Daoy (cell line): Measurements from ENCODE around the gene UQCC5. TPM values are rescaled to one million over a fixed set of nuclear protein-coding genes. Genes with fewer than 3 reads are reported as not detected.

ENCODE experiments used
- DNase-seq: peaks from one replicate; pipeline ENCODE4 v3.0.0-alpha.2; 2015; ENCODE audit warnings: low read depth
- total RNA-seq: library from RNA; depleted of rRNA; stranded (reverse); fragments of >200 nt; shearing (Covaris generic); gene quantifications from 2 replicates; pipeline ENCODE4 v1.2.3, GENCODE V29; 2014; rRNA removed

UQCC5 gene
- 3.8 and 13.9 TPM in 2 replicates for total RNA-seq

GRCh38 chr3:52536369-52537164 is at the start of gene UQCC5:
Gene UQCC5 (plus strand): TSS chr3:52536605. CDS start chr3:52536756, 151 bp downstream.
- peak; percentile 99 for DNase-seq

- DNase-seq, result no peak
Measured at GRCh38 chr3:52487050-52487787, 49.2 kb upstream of the UQCC5 start.

- DNase-seq, result no peak
Measured at GRCh38 chr3:52487788-52488691, 48.4 kb upstream of the UQCC5 start.

GRCh38 chr3:52488746-52489145 is 47.7 kb upstream of the UQCC5 start:
- no peak for DNase-seq

- DNase-seq, result no peak
Measured at GRCh38 chr3:52489453-52489852, 47.0 kb upstream of the UQCC5 start.

GRCh38 chr3:52490035-52490938 is 46.1 kb upstream of the UQCC5 start:
- DNase-seq, result no peak

- peak; percentile 67 for DNase-seq
Measured at GRCh38 chr3:52490939-52491526, 45.4 kb upstream of the UQCC5 start.

GRCh38 chr3:52492059-52492458 is 44.3 kb upstream of the UQCC5 start:
- no peak for DNase-seq

- DNase-seq, result no peak
Measured at GRCh38 chr3:52493232-52494017, 43.0 kb upstream of the UQCC5 start.

- DNase-seq, result no peak
Measured at GRCh38 chr3:52494445-52494844, 42.0 kb upstream of the UQCC5 start.

GRCh38 chr3:52494886-52495495 is 41.4 kb upstream of the UQCC5 start, which contains the start of gene STAB1:
Gene STAB1 (plus strand): TSS chr3:52495338. CDS start chr3:52495414, 76 bp downstream.
- no peak for DNase-seq

GRCh38 chr3:52495777-52496602 is 40.4 kb upstream of the UQCC5 start:
- no peak for DNase-seq

GRCh38 chr3:52498137-52499054 is 38.0 kb upstream of the UQCC5 start:
- DNase-seq, result peak; percentile 49

- DNase-seq, result no peak
Measured at GRCh38 chr3:52501046-52501445, 35.4 kb upstream of the UQCC5 start.

- no peak for DNase-seq
Measured at GRCh38 chr3:52502001-52502400, 34.4 kb upstream of the UQCC5 start.

GRCh38 chr3:52502808-52503350 is 33.5 kb upstream of the UQCC5 start:
- DNase-seq, result no peak
